Inferior parietal cortex (tissue), 1 donor: ENCODE results near the gene TMEM45A.

ENCODE experiments used
- DNase-seq: peaks from one replicate; pipeline ENCODE4 v3.0.0-alpha.2; 2016; ENCODE audit errors: extremely low spot score

Gene TMEM45A

DNA sequence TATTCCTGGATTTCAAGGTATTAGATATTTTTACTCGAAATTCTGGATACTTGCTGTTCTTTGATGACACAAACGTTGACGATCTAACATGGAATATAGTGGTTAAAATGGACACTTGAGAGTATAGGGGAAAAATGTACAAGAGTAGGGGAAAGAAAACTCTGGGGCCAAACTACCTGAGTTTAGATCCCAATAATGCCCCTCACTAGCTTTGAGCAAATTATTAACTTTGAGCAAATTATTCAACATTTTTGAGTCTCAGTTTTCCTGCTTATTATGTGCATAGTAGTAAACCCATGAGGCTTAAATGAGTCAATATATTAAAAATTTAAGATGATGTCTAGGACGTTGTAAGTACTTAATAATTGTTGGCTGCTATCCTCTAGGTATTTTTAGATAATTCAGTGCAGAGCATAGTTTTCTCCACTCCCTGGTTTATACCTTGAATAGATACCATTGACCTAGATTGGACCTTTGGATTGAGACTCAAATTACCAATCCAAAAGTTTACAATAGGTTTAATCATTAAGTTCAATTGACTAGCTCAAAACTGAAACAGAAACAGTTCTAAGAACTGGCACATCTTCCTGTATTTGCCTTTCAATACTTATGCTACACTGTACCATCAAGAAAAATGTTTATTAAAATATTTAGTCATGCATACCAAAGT lies 121.4 kb downstream of the TMEM45A start:
- DNase-seq: no peak

- DNase-seq: no peak
These were observed 122.5 kb downstream of the TMEM45A start for GRCh38 chr3:100614941-100615340.

DNA sequence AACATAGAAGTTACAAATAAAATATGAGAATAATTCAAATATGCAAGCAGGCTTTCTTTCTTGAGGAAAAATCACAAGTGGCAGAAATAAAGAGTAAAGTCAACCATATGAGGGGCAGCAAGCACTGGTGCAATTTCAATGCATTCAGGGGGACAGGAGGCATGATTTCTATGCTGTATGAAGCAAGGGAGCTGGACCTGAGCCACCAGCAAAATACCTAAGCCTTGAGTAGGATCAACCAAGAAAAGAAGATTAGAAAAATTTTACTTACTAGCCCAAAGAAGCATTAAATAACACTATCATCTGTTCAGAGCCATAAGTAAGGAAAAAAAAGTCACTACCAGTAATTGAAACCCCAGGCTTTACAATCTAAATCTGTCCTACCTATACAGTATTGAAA lies 123.3 kb downstream of the TMEM45A start:
- no peak for DNase-seq

DNA sequence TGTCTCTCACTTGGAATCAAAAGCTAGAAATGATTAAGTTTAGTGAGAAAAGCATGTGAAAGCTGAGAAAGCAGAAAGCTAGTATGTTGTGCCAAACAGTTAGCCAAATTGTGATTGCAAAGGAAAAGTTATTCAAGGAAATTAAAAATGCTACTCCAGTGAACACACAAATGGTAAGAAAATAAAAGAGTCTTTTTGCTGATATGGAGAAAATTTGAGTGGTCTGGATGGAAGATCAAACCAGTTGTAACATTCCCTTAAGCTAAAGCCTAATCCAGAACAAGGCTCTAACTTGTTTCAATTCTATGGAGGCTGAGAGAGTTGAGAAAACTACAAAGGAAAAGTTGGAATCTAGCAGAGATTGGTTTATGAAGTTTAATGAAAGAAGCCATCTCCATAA lies 128.8 kb downstream of the TMEM45A start:
- DNase-seq: no peak
